ENCODE data around the gene TNFAIP8L3. TPM values are rescaled to one million over a fixed set of nuclear protein-coding genes. Genes with fewer than 3 reads are reported as not detected.

TNFAIP8L3 gene
- total RNA-seq, result not detected

GRCh38 chr15:51094606-51095569 is at the start of gene TNFAIP8L3:
Gene TNFAIP8L3, minus strand, starts transcription at chr15:51094906. Its CDS starts 311 bp downstream, at chr15:51094595.

Other genes starting within 250 kb of the TNFAIP8L3 start
- gene AP4E1, start 186.2 kb downstream of the TNFAIP8L3 start, total RNA-seq, result 10 to 100 TPM; 16.0 to 16.9 TPM
- under 1 TPM in 1 of 2 donors, not detected in 1; 0.34 TPM for gene CYP19A1, start 243.7 kb upstream of the TNFAIP8L3 start, total RNA-seq
- not detected for gene GLDN, start 246.7 kb upstream of the TNFAIP8L3 start, total RNA-seq

All from melanocyte of skin (primary cell).